ENCODE data around the gene LGI1.
A peak's percentile ranks its signal among the peaks of the same experiment; 100 is the strongest.
"Not testable (repeated sequence)": the region's sequence is repeated elsewhere in the genome, so short reads cannot be mapped to it uniquely, and the experiment has no call there.

LGI1 gene

GRCh38 chr10:93812659-93813338 is 55.1 kb downstream of the LGI1 start:
- DNase-seq = no peak

- DNase-seq = peak; percentile 17
Observed at GRCh38 chr10:93813507-93814465, 56.0 kb downstream of the LGI1 start.

- DNase-seq = peak; percentile 12
Observed at GRCh38 chr10:93815304-93816096, 57.8 kb downstream of the LGI1 start.

- DNase-seq = peak; percentile 72
Observed at GRCh38 chr10:93816123-93816747, 58.5 kb downstream of the LGI1 start.

- DNase-seq = no peak
Observed at GRCh38 chr10:93818086-93818485, 60.4 kb downstream of the LGI1 start.

GRCh38 chr10:93819520-93819919 is 61.8 kb downstream of the LGI1 start:
- DNase-seq = no peak

GRCh38 chr10:93820434-93820833 is 62.7 kb downstream of the LGI1 start:
- no peak for DNase-seq

- DNase-seq = peak; percentile 47
Observed at GRCh38 chr10:93821051-93821772, 63.5 kb downstream of the LGI1 start.

GRCh38 chr10:93826355-93826754 is 68.6 kb downstream of the LGI1 start:
- peak; percentile 41 for DNase-seq

GRCh38 chr10:93827056-93827804 is 69.5 kb downstream of the LGI1 start:
- no peak for DNase-seq

- DNase-seq = not testable (repeated sequence)
Observed at GRCh38 chr10:93831065-93831464, 73.3 kb downstream of the LGI1 start.

GRCh38 chr10:93835770-93836169 is 78.0 kb downstream of the LGI1 start:
- no peak for DNase-seq

- DNase-seq = no peak
Observed at GRCh38 chr10:93837822-93838221, 80.1 kb downstream of the LGI1 start.

GRCh38 chr10:93838278-93838677 is 80.5 kb downstream of the LGI1 start:
- DNase-seq = no peak

GRCh38 chr10:93841961-93842360 is 84.2 kb downstream of the LGI1 start:
- DNase-seq = no peak

- no peak for DNase-seq
Observed at GRCh38 chr10:93844979-93845626, 87.4 kb downstream of the LGI1 start.
